ENCODE results near the gene FARS2.

DNA sequence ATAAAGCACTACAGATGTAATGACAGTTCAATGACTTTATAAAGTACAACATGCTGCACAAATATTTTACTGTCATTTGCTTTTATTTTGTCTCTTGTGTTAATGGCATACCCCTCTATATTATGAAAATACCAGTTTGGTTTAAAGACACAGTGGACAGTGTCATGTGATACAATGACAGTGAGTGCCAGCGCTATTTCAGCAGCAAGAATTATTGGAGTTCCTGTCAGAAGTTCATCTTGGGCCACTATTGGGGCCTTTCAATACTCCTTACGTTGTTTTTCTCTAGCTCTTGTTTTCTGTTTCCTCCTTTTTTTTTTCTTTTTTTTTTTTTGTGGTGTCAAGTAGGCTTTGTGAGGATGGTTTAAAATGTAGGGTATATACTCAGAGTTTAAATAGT is 232.5 kb downstream of the FARS2 start:
- TF ChIP-seq HDAC2 (IDR thresholded peaks at IDR 0.05) = no peak
- TF ChIP-seq ELK1 (IDR thresholded peaks at IDR 0.05; ENCODE audit: low read depth, low read length) = no peak
- no peak for TF ChIP-seq FOSL2 (IDR thresholded peaks at IDR 0.05)
- TF ChIP-seq FOSL2 (CRISPR knock-in tag; IDR thresholded peaks at IDR 0.05) = no peak
- TF ChIP-seq POLR2A (IDR thresholded peaks at IDR 0.05; ENCODE audit: low read length) = no peak
- TF ChIP-seq CTCF (IDR thresholded peaks at IDR 0.05) = no peak
- TF ChIP-seq CEBPB (IDR thresholded peaks at IDR 0.05) = no peak
- TF ChIP-seq, protein P1, sequence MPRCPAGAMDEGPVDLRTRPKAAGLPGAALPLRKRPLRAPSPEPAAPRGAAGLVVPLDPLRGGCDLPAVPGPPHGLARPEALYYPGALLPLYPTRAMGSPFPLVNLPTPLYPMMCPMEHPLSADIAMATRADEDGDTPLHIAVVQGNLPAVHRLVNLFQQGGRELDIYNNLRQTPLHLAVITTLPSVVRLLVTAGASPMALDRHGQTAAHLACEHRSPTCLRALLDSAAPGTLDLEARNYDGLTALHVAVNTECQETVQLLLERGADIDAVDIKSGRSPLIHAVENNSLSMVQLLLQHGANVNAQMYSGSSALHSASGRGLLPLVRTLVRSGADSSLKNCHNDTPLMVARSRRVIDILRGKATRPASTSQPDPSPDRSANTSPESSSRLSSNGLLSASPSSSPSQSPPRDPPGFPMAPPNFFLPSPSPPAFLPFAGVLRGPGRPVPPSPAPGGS (IDR thresholded peaks at IDR 0.05) = no peak
- TF ChIP-seq RFX5 (IDR thresholded peaks at IDR 0.05) = no peak
- no peak for TF ChIP-seq MAZ (IDR thresholded peaks at IDR 0.05; ENCODE audit: borderline replicate concordance, low read depth, low read length)
- TF ChIP-seq EP300 (IDR thresholded peaks at IDR 0.05) = no peak
- no peak for TF ChIP-seq ZSCAN20 (CRISPR knock-in tag; IDR thresholded peaks at IDR 0.05)

Measured in A549 (cell line).